GM12872 (cell line): ENCODE data around the gene METTL24.

ENCODE experiments used
- TF ChIP-seq, protein P1 (sequence below): IDR thresholded peaks from 3 replicates; pipeline ENCODE4 v1.5.1; 2011; ENCODE audit warnings: low read depth, mild to moderate bottlenecking, low read length, moderate library complexity; ENCODE audit not compliant: insufficient read depth

The METTL24 gene

DNA sequence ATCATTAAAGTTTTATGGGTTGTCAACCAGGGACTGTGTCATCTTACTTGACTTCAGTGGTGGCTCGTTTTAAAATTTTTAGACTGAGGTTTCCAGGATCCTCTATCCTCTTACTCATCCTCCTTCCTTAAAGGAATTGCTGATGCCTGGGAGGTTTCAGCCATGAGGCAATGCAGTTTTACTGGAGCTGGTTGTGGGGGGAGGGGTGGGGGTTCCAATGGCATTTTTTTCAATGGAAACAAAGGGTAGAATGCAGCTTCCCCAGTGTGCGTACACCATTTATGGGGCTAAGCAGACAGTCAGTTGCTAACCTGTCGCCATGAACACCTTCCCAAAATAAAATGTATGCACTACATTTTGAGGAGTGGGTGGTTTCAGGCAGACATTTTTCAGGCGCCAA is 88.0 kb downstream of the METTL24 start:
- TF ChIP-seq, protein P1, sequence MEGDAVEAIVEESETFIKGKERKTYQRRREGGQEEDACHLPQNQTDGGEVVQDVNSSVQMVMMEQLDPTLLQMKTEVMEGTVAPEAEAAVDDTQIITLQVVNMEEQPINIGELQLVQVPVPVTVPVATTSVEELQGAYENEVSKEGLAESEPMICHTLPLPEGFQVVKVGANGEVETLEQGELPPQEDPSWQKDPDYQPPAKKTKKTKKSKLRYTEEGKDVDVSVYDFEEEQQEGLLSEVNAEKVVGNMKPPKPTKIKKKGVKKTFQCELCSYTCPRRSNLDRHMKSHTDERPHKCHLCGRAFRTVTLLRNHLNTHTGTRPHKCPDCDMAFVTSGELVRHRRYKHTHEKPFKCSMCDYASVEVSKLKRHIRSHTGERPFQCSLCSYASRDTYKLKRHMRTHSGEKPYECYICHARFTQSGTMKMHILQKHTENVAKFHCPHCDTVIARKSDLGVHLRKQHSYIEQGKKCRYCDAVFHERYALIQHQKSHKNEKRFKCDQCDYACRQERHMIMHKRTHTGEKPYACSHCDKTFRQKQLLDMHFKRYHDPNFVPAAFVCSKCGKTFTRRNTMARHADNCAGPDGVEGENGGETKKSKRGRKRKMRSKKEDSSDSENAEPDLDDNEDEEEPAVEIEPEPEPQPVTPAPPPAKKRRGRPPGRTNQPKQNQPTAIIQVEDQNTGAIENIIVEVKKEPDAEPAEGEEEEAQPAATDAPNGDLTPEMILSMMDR, result no peak

DNA sequence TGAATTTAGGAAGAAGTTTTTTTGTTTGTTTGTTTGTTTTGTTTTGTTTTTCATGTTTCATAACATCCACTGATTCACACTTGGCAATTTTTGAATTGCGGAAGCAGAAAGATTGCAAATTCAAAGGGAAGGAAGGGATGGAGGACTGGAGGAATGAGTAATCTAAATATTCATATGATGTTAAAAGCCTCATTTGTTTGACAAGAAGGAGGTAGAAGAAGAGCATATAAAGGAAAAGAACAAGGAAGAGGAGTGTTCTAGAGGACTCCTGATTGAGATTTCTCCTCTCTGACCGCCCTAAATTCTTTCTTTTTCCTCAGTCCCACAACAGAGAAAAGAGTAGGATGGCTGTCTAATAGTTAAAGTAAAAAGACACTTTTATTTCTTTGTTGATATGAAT is 88.5 kb downstream of the METTL24 start:
- TF ChIP-seq, protein P1, result no peak

DNA sequence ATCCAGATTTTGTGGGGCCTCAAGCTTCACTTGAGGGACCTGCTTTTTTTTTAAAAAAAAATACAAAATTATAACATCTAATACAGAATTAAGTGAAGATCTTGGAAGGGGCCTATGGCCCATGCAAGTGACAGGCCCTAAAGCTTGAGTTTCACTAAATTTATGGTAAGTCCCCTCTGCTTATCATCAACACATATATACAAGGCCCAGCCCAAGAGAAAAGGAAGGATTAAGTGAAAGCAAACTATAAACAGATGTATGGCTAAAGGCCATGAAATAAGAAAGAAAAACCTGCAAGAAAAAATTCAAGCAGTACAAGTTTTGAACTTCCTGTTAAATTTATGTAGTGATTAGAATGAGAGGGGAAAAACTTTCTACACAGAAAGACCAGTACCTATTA is 91.2 kb downstream of the METTL24 start:
- TF ChIP-seq, protein P1, result no peak

DNA sequence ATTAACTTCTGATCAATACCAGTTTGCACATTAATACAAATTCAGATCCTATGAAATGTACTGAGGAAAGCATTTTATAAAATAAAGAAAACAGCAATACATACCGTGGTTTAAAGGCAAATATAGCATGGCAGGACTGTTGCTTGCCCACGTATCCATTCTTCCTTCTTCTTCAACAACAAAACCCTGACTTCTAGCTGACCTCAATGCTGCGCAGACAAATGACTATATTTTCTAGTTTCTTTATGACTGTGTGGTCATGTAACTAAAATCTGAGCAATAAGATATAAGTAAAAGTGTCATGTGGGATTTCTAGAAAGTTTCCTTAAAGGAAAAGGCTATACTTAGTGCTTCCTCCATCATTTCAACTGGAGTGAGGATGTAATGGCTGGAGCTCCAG is 92.9 kb downstream of the METTL24 start:
- TF ChIP-seq, protein P1, result no peak

DNA sequence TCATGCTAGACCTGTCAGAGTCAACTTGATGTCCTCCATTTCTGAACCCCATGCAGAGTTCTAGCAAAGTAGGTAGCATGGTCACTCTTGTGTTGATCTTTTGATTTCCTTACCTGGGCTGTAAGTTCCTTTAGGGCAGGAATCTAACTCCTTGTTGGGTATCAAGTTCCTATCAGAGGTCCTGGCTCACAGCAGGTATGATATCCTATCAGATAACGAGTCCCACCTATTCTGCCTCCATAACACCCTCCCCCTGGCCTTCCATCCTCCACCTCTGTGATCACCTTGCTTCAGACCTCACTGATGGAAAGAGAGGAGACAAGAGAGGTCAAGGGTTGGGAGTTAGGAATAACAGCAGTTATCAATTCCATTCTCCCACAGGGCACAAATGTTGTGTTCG is 101.8 kb downstream of the METTL24 start:
- TF ChIP-seq, protein P1, result no peak

DNA sequence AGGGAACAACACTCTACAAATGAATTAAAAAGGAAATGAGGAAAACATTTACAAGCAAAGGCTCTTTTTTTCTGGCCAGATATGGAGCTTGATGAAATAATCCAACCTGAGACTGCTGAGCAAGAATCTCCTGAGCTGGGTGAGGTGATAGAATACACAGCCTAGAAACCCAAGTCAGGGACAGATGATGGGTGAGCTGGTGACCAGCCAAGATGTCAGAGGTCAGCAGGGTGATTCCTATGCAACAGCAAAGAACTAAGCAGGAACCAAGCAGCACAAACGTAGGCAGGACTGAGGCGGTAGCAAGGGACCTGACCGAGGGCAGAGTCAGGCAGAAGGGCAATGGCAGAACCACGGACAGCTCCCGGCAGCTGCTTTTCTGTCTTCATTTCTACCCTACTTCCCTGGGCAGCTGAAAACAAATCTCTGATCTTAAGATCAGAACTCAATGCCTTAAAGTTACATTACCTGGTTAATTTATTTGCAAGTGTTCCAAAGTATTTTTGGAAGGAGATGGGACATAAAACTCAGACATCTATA is 102.9 kb downstream of the METTL24 start:
- TF ChIP-seq, protein P1, result no peak

DNA sequence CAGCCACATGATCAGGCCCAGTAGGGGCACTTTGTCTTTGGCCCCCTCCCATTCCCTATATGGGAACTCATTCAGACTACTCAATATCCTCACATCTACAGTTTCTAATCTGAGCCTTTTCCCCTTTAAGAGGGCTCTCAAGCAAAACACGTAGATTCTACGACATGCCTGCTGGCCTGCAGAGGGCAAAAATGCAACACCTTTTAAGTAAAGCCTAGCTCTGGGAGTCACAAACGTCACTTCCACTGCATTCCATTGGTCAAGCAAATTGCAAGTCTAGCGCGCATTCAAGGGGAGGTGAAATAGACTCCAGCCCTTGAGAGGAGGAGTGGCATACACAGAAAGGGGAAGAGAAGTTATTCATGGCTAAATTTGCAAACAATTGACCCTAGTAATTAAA is 107.3 kb downstream of the METTL24 start:
- TF ChIP-seq, protein P1, result no peak
